ENCODE results near the gene LGR6.

DNA sequence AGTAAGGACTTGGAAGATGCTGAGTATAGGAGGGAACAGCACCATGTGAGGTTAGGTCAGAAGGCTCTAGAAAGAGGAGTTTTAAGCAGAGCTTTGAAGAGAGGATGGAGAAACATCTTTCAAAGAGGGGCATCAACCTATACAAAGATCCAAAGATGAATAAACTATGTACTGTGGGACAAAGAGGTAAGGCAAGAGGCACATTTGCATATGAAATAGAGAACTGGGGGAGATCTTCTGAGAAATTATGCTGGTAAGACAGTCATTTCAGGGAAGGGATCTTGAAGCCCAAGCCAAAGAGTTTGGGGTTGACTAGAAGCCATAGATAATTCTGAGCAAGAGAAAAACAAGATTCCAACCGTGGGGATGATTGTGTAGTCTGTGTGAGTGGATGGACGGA, 70.0 kb downstream of the LGR6 start:
- TF ChIP-seq, protein P1, sequence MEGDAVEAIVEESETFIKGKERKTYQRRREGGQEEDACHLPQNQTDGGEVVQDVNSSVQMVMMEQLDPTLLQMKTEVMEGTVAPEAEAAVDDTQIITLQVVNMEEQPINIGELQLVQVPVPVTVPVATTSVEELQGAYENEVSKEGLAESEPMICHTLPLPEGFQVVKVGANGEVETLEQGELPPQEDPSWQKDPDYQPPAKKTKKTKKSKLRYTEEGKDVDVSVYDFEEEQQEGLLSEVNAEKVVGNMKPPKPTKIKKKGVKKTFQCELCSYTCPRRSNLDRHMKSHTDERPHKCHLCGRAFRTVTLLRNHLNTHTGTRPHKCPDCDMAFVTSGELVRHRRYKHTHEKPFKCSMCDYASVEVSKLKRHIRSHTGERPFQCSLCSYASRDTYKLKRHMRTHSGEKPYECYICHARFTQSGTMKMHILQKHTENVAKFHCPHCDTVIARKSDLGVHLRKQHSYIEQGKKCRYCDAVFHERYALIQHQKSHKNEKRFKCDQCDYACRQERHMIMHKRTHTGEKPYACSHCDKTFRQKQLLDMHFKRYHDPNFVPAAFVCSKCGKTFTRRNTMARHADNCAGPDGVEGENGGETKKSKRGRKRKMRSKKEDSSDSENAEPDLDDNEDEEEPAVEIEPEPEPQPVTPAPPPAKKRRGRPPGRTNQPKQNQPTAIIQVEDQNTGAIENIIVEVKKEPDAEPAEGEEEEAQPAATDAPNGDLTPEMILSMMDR (IDR thresholded peaks at IDR 0.05), result no peak
- TF ChIP-seq POLR2A (IDR thresholded peaks at IDR 0.05), result no peak
- TF ChIP-seq POLR2AphosphoS5 (IDR thresholded peaks at IDR 0.05), result no peak

Measured in breast epithelium (tissue), 3 donors.